K562 (cell line): ENCODE measurements around the gene RUNDC3A. TPM values are rescaled to one million over a fixed set of nuclear protein-coding genes. Genes with fewer than 3 reads are reported as not detected.

Source experiments
- ATAC-seq: fragments of 200-7000 bp; cut with Tn5 transposase; 3 replicates; pipeline ENCODE4 v1.9.1; 2020; ENCODE audit warnings: moderate library complexity
- BruUV-seq: library from RNA; stranded (reverse); fragments of 400-500 nt; replicated peaks from 2 replicates; lab custom pipeline; 2021; lab: Mats Ljungman, UMichigan
- CTCF ChIA-PET: fragments of 300-600 bp; formaldehyde crosslinking; extraction: SDS; loops from one replicate; lab custom pipeline; 2021; ENCODE audit warnings: low intra/inter-chr PET ratio; lab: Yijun Ruan, JAX
- POLR2A ChIA-PET: fragments of 300-600, 350-650 bp; sonication (Branson Sonifier 250); formaldehyde crosslinking; extraction: SDS; loops from one replicate; lab custom pipeline; 2021; ENCODE audit warnings: antibody characterized with exemption, inconsistent platforms; lab: Yijun Ruan, JAX
- DNase-seq, 4 experiments: peaks; one replicate each; pipeline versions ENCODE4 v3.0.0 to v3.0.0-alpha.2; 2011 to 2018; ENCODE audit warnings: low spot score in 3 of 4, mixed read lengths in 3 of 4; ENCODE audit errors: extremely low read depth in 1 of 4
- FAIRE-seq: peaks from 2 replicates; lab custom pipeline; 2011; peaks lifted over from hg19 to GRCh38; lab: Jason Lieb, UNC
- H2AFZ ChIP-seq: 2 replicates; pipeline ENCODE4 v1.6.0; 2011; ENCODE audit warnings: low read depth, low read length, control low read depth, inconsistent platforms
- H3K27ac ChIP-seq: fragments of 200-600 bp; 3 replicates; pipeline ENCODE4 v1.8.0; 2011; ENCODE audit warnings: low read depth, mild to moderate bottlenecking, control low read depth, inconsistent platforms, low read length, moderate library complexity, mixed read lengths; ENCODE audit errors: extremely low read depth
- H3K27me3 ChIP-seq, 2 experiments: fragments of 300-600 bp in 1 of 2; 2 replicates in 1 of 2; 3 replicates in 1 of 2; pipeline versions ENCODE4 v1.6.0 to v1.8.0; 2011; ENCODE audit warnings: inconsistent platforms in 2 of 2, low read length in 2 of 2, mild to moderate bottlenecking in 1 of 2, mixed read lengths in 1 of 2, moderate library complexity in 1 of 2; ENCODE audit not compliant: control insufficient read depth in 2 of 2, insufficient read depth in 2 of 2
- H3K36me3 ChIP-seq: fragments of 300-600 bp; 3 replicates; pipeline ENCODE4 v1.8.0; 2011; ENCODE audit warnings: mild to moderate bottlenecking, low read length, inconsistent platforms; ENCODE audit not compliant: control insufficient read depth, insufficient read depth
- H3K4me1 ChIP-seq, 2 experiments: fragments of 200-600 bp in 1 of 2; replicated peaks in 1 of 2; 2 replicates in 1 of 2; 3 replicates in 1 of 2; pipeline versions ENCODE4 v1.5.1 to v1.8.0; 2011; ENCODE audit warnings: inconsistent platforms in 2 of 2, low read length in 2 of 2, mild to moderate bottlenecking in 1 of 2, mixed read lengths in 1 of 2, moderate library complexity in 1 of 2; ENCODE audit not compliant: control insufficient read depth in 2 of 2, insufficient read depth in 2 of 2
- H3K4me2 ChIP-seq: 2 replicates; pipeline ENCODE4 v1.6.1; 2011; ENCODE audit warnings: low read length, control low read depth, inconsistent platforms, mixed read lengths; ENCODE audit not compliant: insufficient read depth
- H3K4me3 ChIP-seq: fragments of 200-600 bp; sonication (generic), shearing (Covaris generic); 2 replicates; pipeline ENCODE4 v1.5.1; 2016; ENCODE audit warnings: control low read depth, inconsistent platforms
- H3K79me2 ChIP-seq: fragments of 200-600 bp; 3 replicates; pipeline ENCODE4 v1.8.0; 2011; ENCODE audit warnings: low read length, inconsistent platforms; ENCODE audit not compliant: control insufficient read depth, insufficient read depth
- H3K9ac ChIP-seq, 2 experiments: 2 replicates each; pipeline versions ENCODE4 v1.6.0 to v1.6.1; 2011; ENCODE audit warnings: low read depth in 2 of 2, low read length in 2 of 2, control low read depth in 1 of 2, inconsistent platforms in 1 of 2, mild to moderate bottlenecking in 1 of 2, mixed read lengths in 1 of 2; ENCODE audit not compliant: insufficient read depth in 1 of 2
- H3K9me1 ChIP-seq: one replicate; pipeline ENCODE4 v1.6.0; 2011; ENCODE audit warnings: inconsistent platforms, mild to moderate bottlenecking, low read length, moderate library complexity; ENCODE audit not compliant: control insufficient read depth, insufficient read depth
- H3K9me3 ChIP-seq: replicated peaks from 2 replicates; pipeline ENCODE4 v1.5.1; 2011; ENCODE audit warnings: low read depth, low read length, inconsistent platforms; ENCODE audit not compliant: control insufficient read depth, insufficient read depth
- H4K20me1 ChIP-seq: replicated peaks from 2 replicates; pipeline ENCODE4 v1.6.1; 2011; ENCODE audit warnings: low read length, inconsistent platforms, mixed read lengths; ENCODE audit not compliant: control insufficient read depth, insufficient read depth
- ATF7 ChIP-seq: fragments of 450-650 bp; IDR thresholded peaks from 2 replicates; pipeline ENCODE4 v1.7.1; 2014; ENCODE audit warnings: mild to moderate bottlenecking, moderate library complexity
- CCNT2 ChIP-seq: IDR thresholded peaks from 2 replicates; pipeline ENCODE4 v1.6.1; 2011; ENCODE audit warnings: borderline replicate concordance, low read depth, mild to moderate bottlenecking, moderate library complexity, mixed read lengths, low read length; ENCODE audit not compliant: insufficient read length; ENCODE audit errors: extremely low read depth
- FOSL1 ChIP-seq: fragments of 200-800 bp; sonication (Bioruptor generic); conservative IDR thresholded peaks from 2 replicates; pipeline ENCODE4 v1.6.1; 2016; ENCODE audit warnings: missing genetic modification characterization, missing compliant biosample characterization
- HDAC2 ChIP-seq: fragments of 450-650 bp; IDR thresholded peaks from 2 replicates; pipeline ENCODE4 v1.6.1; 2016; ENCODE audit warnings: mild to moderate bottlenecking
- L3MBTL2 ChIP-seq: fragments of 450-650 bp; IDR thresholded peaks from 2 replicates; pipeline ENCODE4 v1.6.1; 2016; ENCODE audit warnings: mild to moderate bottlenecking, moderate library complexity
- MAZ ChIP-seq, 2 experiments: fragments of 450-650 bp in 1 of 2; sonication (generic) in 1 of 2; formaldehyde crosslinking; IDR thresholded peaks in 1 of 2; conservative IDR thresholded peaks in 1 of 2; 2 replicates each; pipeline versions ENCODE4 v1.4.0 to v1.5.0; 2020; ENCODE audit warnings: mild to moderate bottlenecking in 1 of 2, missing genetic modification reagents in 1 of 2
- MCM2 ChIP-seq: fragments of 450-650 bp; IDR thresholded peaks from 2 replicates; pipeline ENCODE4 v1.6.1; 2017; ENCODE audit warnings: low read depth, mild to moderate bottlenecking
- MTA3 ChIP-seq: fragments of 450-650 bp; formaldehyde crosslinking; IDR thresholded peaks from 2 replicates; pipeline ENCODE4 v1.6.1; 2017; ENCODE audit warnings: mild to moderate bottlenecking, borderline replicate concordance
- NONO ChIP-seq, 2 experiments: fragments of 200-400 bp in 1 of 2; fragments of 450-650 bp in 1 of 2; formaldehyde crosslinking in 1 of 2; IDR thresholded peaks; 2 replicates each; pipeline ENCODE4 v1.6.1; 2017; ENCODE audit warnings: low read depth in 2 of 2, mild to moderate bottlenecking in 2 of 2, moderate library complexity in 2 of 2, low read length in 1 of 2
- POLR2AphosphoS2 ChIP-seq: IDR thresholded peaks from 2 replicates; pipeline ENCODE4 v1.6.1; 2012; ENCODE audit warnings: low read length, improper control_type of control experiment
- PTRF ChIP-seq: fragments of 450-650 bp; IDR thresholded peaks from 2 replicates; pipeline ENCODE4 v1.6.1; 2016; ENCODE audit warnings: mild to moderate bottlenecking, missing genetic modification characterization, missing compliant biosample characterization
- RAD51 ChIP-seq: fragments of 450-650 bp; IDR thresholded peaks from 2 replicates; pipeline ENCODE4 v1.7.1; 2016; ENCODE audit warnings: low read depth, mild to moderate bottlenecking, borderline replicate concordance
- SRSF7 ChIP-seq: fragments of 200-400 bp; formaldehyde crosslinking; optimal IDR thresholded peaks from 2 replicates; pipeline ENCODE3; 2017; ENCODE audit warnings: mild to moderate bottlenecking, low read depth, low read length
- STAG1 ChIP-seq: sonication (generic); formaldehyde crosslinking; IDR thresholded peaks from 2 replicates; pipeline ENCODE4 v1.5.0; 2020; ENCODE audit warnings: missing genetic modification reagents, borderline replicate concordance
- TRIM28 ChIP-seq: fragments of 450-650 bp; IDR thresholded peaks from 2 replicates; pipeline ENCODE4 v1.6.1; 2017
- ZBTB8A ChIP-seq: fragments of 450-650 bp; IDR thresholded peaks from 2 replicates; pipeline ENCODE4 v1.6.1; 2018; ENCODE audit warnings: mild to moderate bottlenecking, moderate library complexity; ENCODE audit not compliant: partially characterized antibody
- ZNF134 ChIP-seq: fragments of 250-450 bp; sonication (Bioruptor Pico); conservative IDR thresholded peaks from 2 replicates; pipeline ENCODE4 v1.4.0; 2020
- ZNF146 ChIP-seq: IDR thresholded peaks from one replicate; pipeline ENCODE4 v1.6.1; 2018; ENCODE audit warnings: missing compliant biosample characterization; ENCODE audit not compliant: unreplicated experiment
- ZNF224 ChIP-seq: sonication (generic); formaldehyde crosslinking; IDR thresholded peaks from 2 replicates; pipeline ENCODE4 v1.8.0; 2022; ENCODE audit warnings: mild to moderate bottlenecking, missing genetic modification reagents
- ZNF408 ChIP-seq: fragments of 250-450 bp; sonication (Bioruptor Pico); IDR thresholded peaks from 2 replicates; pipeline ENCODE4 v1.4.0; 2020; ENCODE audit warnings: low read depth, mild to moderate bottlenecking, moderate library complexity
- WGBS: fragments of 100-300 bp; shearing (Covaris generic); methylation state at CpG from one replicate; pipeline ENCODE4 v1.1.6; 2016; ENCODE audit warnings: low coverage, mixed read lengths; ENCODE audit not compliant: insufficient coverage; ENCODE audit errors: missing lambda C conversion rate; 5-methylcytosine and 5-hydroxymethylcytosine counted together
- in situ Hi-C: fragments of 300-500 bp; cut with MboI; formaldehyde crosslinking; loops from 4 replicates; pipeline ENCODE4 v1.15.0; 2018; ENCODE audit warnings: inconsistent platforms, mixed read lengths
- intact Hi-C: fragments of 100-400 bp; cut with micrococcal nuclease; formaldehyde crosslinking; loops from 2 replicates; pipeline ENCODE4 v1.14.2; 2022
- polyA plus RNA-seq, 8 experiments: library from polyadenylated mRNA; depleted of rRNA in 4 of 8; stranded (reverse) in 5 of 8; unstranded in 3 of 8; fragments of >200 nt; fragmentation: Nextera tagmentation in 2 of 8; fragmentation: Illumina TruSeq in 1 of 8; extraction: Ambion mirVana in 2 of 8; extraction: Trizol in 1 of 8; gene quantifications; 2 replicates each; pipeline versions ENCODE4 v1.2.1 to v1.2.3, GENCODE V29; 2011 to 2014; ENCODE audit warnings: inconsistent platforms in 1 of 8, missing spikeins in 1 of 8
- total RNA-seq, 7 experiments: library from RNA; depleted of rRNA in 6 of 7; stranded (reverse); fragments of >200 nt in 6 of 7; fragmentation: Illumina TruSeq in 2 of 7; extraction: Trizol in 2 of 7; gene quantifications; 2 replicates each; pipeline versions ENCODE4 v1.2.1 to v1.2.3, GENCODE V29; 2011 to 2021; ENCODE audit warnings: low replicate concordance in 1 of 7
- TF ChIP-seq, protein P1 (sequence below), 2 experiments: fragments of 450-650 bp in 1 of 2; IDR thresholded peaks; 2 replicates each; pipeline ENCODE4 v1.6.1; 2011 to 2017; ENCODE audit warnings: low read depth in 2 of 2, antibody characterized with exemption in 1 of 2, borderline replicate concordance in 1 of 2, low read length in 1 of 2, mild to moderate bottlenecking in 1 of 2, mixed read lengths in 1 of 2; ENCODE audit not compliant: control insufficient read depth in 1 of 2

The RUNDC3A gene
- total and polyA plus RNA-seq, 9 of the 15 experiments (the other 6 are each of a cell fraction or from before 2014, with no cell fraction given), result not detected

DNA sequence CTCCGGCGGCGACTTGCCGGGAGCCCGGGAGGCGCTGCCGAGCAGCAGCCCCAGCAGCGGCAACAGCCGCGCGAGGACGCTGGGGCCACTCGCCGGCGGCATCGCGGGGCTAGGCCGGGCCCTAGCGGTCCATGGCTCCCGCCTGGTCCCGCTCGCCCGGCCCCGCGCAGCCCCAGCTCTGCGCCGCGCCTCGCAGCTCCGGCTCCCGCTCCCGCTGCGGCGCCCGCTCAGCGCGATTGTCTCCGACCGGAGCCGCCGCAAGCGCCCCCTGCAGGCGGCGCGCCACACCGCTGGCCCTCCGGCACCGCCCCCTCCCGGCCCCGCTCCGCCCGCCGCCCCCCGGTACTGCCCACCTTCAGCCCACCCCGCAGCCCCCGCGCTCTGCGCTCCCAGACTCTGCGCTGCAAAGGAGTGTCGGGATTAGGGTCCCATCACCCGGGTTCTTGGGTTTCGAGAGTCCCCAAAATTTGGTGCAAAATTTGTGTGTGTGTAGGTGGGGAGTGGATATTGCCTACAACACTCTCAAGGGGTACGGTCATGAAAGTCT is 55.3 kb downstream of the RUNDC3A start, which contains the start of gene FAM171A2:
Gene FAM171A2 (minus strand): TSS at position 241 of the 547 bp plus-strand sequence. CDS start 139 bp downstream, at position 102.
- CTCF ChIA-PET, result interaction anchor here (0.9 kb wide), 1 partner anchor 454 kb away, joined by 6 read pairs; no protein-coding TSS in a partner anchor
- Histone ChIP-seq H4K20me1 (peaks cover 9% of the 10 kb centered on the region), H3K36me3 (no peaks in the 10 kb centered on the region), H3K9me3 (no peaks in the 10 kb centered on the region), H3K4me3 (peak within 1 kb of the TSS; percentile 81), H3K4me2 (peak within 1 kb of the TSS; percentile 70), H3K9me1 (no peaks in the 10 kb centered on the region), H2AFZ (peak within 1 kb of the TSS; percentile 91), H3K9ac (peak within 1 kb of the TSS; percentile 70 to 96; a peak in 3 of 4 replicates), H3K27me3 (no peaks in the 10 kb centered on the region; a peak in 1 of 5 replicates), H3K4me1 (peaks cover 5 to 31% of the 10 kb centered on the region in 2 experiments; a peak in 4 of 5 replicates), H3K27ac (peak within 1 kb of the TSS; percentile 60; the same call in 1 of the 3 replicates), H3K79me2 (no peaks in the 10 kb centered on the region)
- intact Hi-C loops (no loop called here), in situ Hi-C loops (no loop called here)
- peak; percentile 93 for ATAC-seq
- DNase-seq, result peak; percentile 78 to 89 (median 88)
- POLR2A ChIA-PET, result interaction anchor here (1.1 to 1.4 kb wide), 2 partner anchors 26 to 38 kb away, joined by 3 read pairs; partner anchors contain the start of gene ITGA2B
- BruUV-seq, result no TSS peak
- FAIRE-seq, result no peak
- 2% methylated on average over 17 of the region's 63 CpGs for WGBS
- no peak for TF ChIP-seq ZNF408 (CRISPR knock-in tag)
- TF ChIP-seq, protein P1, sequence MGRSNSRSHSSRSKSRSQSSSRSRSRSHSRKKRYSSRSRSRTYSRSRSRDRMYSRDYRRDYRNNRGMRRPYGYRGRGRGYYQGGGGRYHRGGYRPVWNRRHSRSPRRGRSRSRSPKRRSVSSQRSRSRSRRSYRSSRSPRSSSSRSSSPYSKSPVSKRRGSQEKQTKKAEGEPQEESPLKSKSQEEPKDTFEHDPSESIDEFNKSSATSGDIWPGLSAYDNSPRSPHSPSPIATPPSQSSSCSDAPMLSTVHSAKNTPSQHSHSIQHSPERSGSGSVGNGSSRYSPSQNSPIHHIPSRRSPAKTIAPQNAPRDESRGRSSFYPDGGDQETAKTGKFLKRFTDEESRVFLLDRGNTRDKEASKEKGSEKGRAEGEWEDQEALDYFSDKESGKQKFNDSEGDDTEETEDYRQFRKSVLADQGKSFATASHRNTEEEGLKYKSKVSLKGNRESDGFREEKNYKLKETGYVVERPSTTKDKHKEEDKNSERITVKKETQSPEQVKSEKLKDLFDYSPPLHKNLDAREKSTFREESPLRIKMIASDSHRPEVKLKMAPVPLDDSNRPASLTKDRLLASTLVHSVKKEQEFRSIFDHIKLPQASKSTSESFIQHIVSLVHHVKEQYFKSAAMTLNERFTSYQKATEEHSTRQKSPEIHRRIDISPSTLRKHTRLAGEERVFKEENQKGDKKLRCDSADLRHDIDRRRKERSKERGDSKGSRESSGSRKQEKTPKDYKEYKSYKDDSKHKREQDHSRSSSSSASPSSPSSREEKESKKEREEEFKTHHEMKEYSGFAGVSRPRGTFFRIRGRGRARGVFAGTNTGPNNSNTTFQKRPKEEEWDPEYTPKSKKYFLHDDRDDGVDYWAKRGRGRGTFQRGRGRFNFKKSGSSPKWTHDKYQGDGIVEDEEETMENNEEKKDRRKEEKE (IDR thresholded peaks at IDR 0.05; ENCODE audit: borderline replicate concordance in 1 of 2, control insufficient read depth in 1 of 2, low read depth in 2 of 2, low read length in 1 of 2), result no peak
- TF ChIP-seq NONO (IDR thresholded peaks at IDR 0.05; ENCODE audit: low read depth in 2 of 2, low read length in 1 of 2), result peak; percentile 57 to 87
- TF ChIP-seq MTA3, result no peak
- no peak for TF ChIP-seq ZNF146
- TF ChIP-seq MAZ (CRISPR knock-in tag; conservative IDR thresholded peaks at IDR 0.05 in 1 of 2, IDR thresholded peaks at IDR 0.05 in 1 of 2), result peak; percentile 28 to 35; a peak in 1 of 4 replicates
- TF ChIP-seq TRIM28, result no peak
- no peak for TF ChIP-seq ZNF134 (CRISPR knock-in tag)
- TF ChIP-seq CCNT2, result peak; percentile 68
- no peak for TF ChIP-seq FOSL1 (tag)
- no peak for TF ChIP-seq STAG1 (CRISPR knock-in tag)
- TF ChIP-seq ATF7, result peak; percentile 23; the same call in 1 of the 2 replicates
- no peak for TF ChIP-seq MCM2
- no peak for TF ChIP-seq RAD51
- no peak for TF ChIP-seq ZNF224 (CRISPR knock-in tag)
- TF ChIP-seq POLR2AphosphoS2, result no peak
- TF ChIP-seq SRSF7, result no peak
- no peak for TF ChIP-seq HDAC2
- TF ChIP-seq ZBTB8A, result no peak
- TF ChIP-seq PTRF (tag), result no peak
- peak; percentile 87 for TF ChIP-seq L3MBTL2
